SK-N-SH treated with all-trans-retinoic acid at 6 μM for 48 hours (cell line): ENCODE measurements around the gene GRIK4.
"Not testable (repeated sequence)": the region's sequence is repeated elsewhere in the genome, so short reads cannot be mapped to it uniquely, and the experiment has no call there.

Source experiments
- ATAC-seq: fragments of 200-7000 bp; cut with Tn5 transposase; 3 replicates; pipeline ENCODE4 v1.9.1; 2020; ENCODE audit warnings: mild to moderate bottlenecking, moderate library complexity
- ARNTL ChIP-seq: fragments of 450-650 bp; formaldehyde crosslinking; IDR thresholded peaks from 2 replicates; pipeline ENCODE4 v1.5.0; 2020; ENCODE audit warnings: low read depth, mild to moderate bottlenecking, moderate library complexity, borderline replicate concordance
- CSDC2 ChIP-seq: fragments of 250-450 bp; sonication (Bioruptor Pico); IDR thresholded peaks from 2 replicates; pipeline ENCODE4 v1.5.0; 2020; ENCODE audit warnings: mild to moderate bottlenecking, moderate library complexity
- GLIS3 ChIP-seq: fragments of 250-450 bp; sonication (Bioruptor Pico); IDR thresholded peaks from 2 replicates; pipeline ENCODE4 v1.5.0; 2020; ENCODE audit warnings: mild to moderate bottlenecking, moderate library complexity
- OSR1 ChIP-seq: fragments of 250-450 bp; sonication (Bioruptor Pico); IDR thresholded peaks from 2 replicates; pipeline ENCODE4 v1.8.0; 2022; ENCODE audit warnings: moderate library complexity, mild to moderate bottlenecking, inconsistent platforms
- PPARA ChIP-seq: fragments of 250-450 bp; sonication (Bioruptor Pico); IDR thresholded peaks from 2 replicates; pipeline ENCODE4 v1.5.0; 2020; ENCODE audit warnings: mild to moderate bottlenecking, borderline replicate concordance
- RARB ChIP-seq: fragments of 250-450 bp; sonication (Bioruptor Pico); IDR thresholded peaks from 2 replicates; pipeline ENCODE4 v1.8.0; 2021; ENCODE audit warnings: mild to moderate bottlenecking, moderate library complexity
- SNAI2 ChIP-seq: fragments of 250-450 bp; sonication (Bioruptor Pico); IDR thresholded peaks from 2 replicates; pipeline ENCODE4 v1.5.0; 2020; ENCODE audit warnings: mild to moderate bottlenecking, moderate library complexity
- TCF4 ChIP-seq: fragments of 250-450 bp; sonication (Bioruptor Pico); IDR thresholded peaks from 2 replicates; pipeline ENCODE4 v1.8.0; 2021; ENCODE audit warnings: mild to moderate bottlenecking, moderate library complexity, borderline replicate concordance
- TOX ChIP-seq: fragments of 250-450 bp; sonication (Bioruptor Pico); IDR thresholded peaks from 2 replicates; pipeline ENCODE4 v1.8.0; 2021; ENCODE audit warnings: mild to moderate bottlenecking, moderate library complexity, borderline replicate concordance
- ZC3H10 ChIP-seq: fragments of 250-450 bp; sonication (Bioruptor Pico); IDR thresholded peaks from 2 replicates; pipeline ENCODE4 v1.5.1; 2021; ENCODE audit warnings: mild to moderate bottlenecking, moderate library complexity
- ZFP3 ChIP-seq: fragments of 250-450 bp; sonication (Bioruptor Pico); IDR thresholded peaks from 2 replicates; pipeline ENCODE4 v1.5.0; 2020; ENCODE audit warnings: mild to moderate bottlenecking, moderate library complexity
- ZFP30 ChIP-seq: fragments of 450-650 bp; formaldehyde crosslinking; IDR thresholded peaks from 2 replicates; pipeline ENCODE4 v1.5.0; 2022; ENCODE audit warnings: mild to moderate bottlenecking, moderate library complexity
- ZNF70 ChIP-seq: fragments of 450-650 bp; formaldehyde crosslinking; IDR thresholded peaks from 2 replicates; pipeline ENCODE4 v1.5.0; 2020; ENCODE audit warnings: mild to moderate bottlenecking, moderate library complexity
- ZNF8 ChIP-seq: fragments of 450-650 bp; formaldehyde crosslinking; IDR thresholded peaks from 2 replicates; pipeline ENCODE4 v1.5.0; 2020; ENCODE audit warnings: mild to moderate bottlenecking, moderate library complexity
- TF ChIP-seq, protein P1 (sequence below): fragments of 250-450 bp; sonication (Bioruptor Pico); IDR thresholded peaks from 2 replicates; pipeline ENCODE4 v1.8.0; 2021; ENCODE audit warnings: low read depth, mild to moderate bottlenecking, moderate library complexity, borderline replicate concordance
- TF ChIP-seq, protein P2 (sequence below): fragments of 250-450 bp; sonication (Bioruptor Pico); IDR thresholded peaks from 2 replicates; pipeline ENCODE4 v1.5.1; 2020; ENCODE audit warnings: low read depth, mild to moderate bottlenecking, moderate library complexity
- TF ChIP-seq, protein P3 (sequence below): fragments of 250-450 bp; sonication (Bioruptor Pico); IDR thresholded peaks from 2 replicates; pipeline ENCODE4 v1.5.1; 2021; ENCODE audit warnings: mild to moderate bottlenecking, moderate library complexity
- TF ChIP-seq, protein P4 (sequence below): fragments of 250-450 bp; sonication (Bioruptor Pico); IDR thresholded peaks from 2 replicates; pipeline ENCODE4 v1.5.0; 2020; ENCODE audit warnings: mild to moderate bottlenecking, moderate library complexity

The GRIK4 gene

DNA sequence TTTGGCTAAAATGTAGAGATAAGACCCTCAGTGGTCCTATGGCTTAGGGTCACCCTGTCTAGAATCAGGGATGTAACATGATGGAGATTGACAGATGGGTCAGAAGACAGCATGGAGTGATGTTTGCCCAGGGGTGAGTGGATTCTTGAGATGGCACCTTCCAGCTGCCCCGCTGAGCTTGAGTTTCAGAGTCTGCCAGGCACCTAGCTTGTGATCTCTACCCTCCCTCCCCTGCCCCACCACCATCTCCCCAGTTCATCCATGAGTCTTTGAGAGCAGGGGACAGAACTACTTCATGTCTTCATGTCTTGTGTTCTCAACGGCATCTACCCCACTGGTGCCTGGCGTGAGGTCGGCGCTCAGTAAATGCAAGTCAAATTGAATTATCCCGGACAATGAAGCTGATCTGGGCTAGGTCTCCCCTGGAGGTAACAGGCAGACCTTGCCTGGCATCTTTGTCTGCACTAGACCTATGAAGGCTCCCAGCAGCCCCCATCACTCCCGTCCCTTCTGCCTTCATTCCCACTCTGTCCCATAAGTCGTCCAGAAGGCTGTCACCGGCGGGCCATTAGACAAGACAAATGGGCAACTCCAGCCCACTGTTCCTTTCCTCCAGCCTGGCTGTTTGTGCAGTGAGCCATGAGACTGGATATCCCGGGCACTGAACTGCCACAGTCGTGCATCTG is 273.2 kb downstream of the GRIK4 start:
- no peak; the same call in 2 of the 3 replicates for ATAC-seq
- TF ChIP-seq, protein P1, sequence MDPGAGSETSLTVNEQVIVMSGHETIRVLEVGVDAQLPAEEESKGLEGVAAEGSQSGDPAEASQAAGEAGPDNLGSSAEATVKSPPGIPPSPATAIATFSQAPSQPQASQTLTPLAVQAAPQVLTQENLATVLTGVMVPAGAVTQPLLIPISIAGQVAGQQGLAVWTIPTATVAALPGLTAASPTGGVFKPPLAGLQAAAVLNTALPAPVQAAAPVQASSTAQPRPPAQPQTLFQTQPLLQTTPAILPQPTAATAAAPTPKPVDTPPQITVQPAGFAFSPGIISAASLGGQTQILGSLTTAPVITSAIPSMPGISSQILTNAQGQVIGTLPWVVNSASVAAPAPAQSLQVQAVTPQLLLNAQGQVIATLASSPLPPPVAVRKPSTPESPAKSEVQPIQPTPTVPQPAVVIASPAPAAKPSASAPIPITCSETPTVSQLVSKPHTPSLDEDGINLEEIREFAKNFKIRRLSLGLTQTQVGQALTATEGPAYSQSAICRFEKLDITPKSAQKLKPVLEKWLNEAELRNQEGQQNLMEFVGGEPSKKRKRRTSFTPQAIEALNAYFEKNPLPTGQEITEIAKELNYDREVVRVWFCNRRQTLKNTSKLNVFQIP (CRISPR knock-in tag) = no peak
- TF ChIP-seq, protein P2, sequence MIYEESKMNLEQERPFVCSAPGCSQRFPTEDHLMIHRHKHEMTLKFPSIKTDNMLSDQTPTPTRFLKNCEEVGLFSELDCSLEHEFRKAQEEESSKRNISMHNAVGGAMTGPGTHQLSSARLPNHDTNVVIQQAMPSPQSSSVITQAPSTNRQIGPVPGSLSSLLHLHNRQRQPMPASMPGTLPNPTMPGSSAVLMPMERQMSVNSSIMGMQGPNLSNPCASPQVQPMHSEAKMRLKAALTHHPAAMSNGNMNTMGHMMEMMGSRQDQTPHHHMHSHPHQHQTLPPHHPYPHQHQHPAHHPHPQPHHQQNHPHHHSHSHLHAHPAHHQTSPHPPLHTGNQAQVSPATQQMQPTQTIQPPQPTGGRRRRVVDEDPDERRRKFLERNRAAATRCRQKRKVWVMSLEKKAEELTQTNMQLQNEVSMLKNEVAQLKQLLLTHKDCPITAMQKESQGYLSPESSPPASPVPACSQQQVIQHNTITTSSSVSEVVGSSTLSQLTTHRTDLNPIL (CRISPR knock-in tag) = no peak
- TF ChIP-seq CSDC2 = no peak
- TF ChIP-seq OSR1 = no peak
- no peak for TF ChIP-seq GLIS3 (CRISPR knock-in tag)
- TF ChIP-seq TOX (CRISPR knock-in tag) = no peak
- no peak for TF ChIP-seq RARB
- no peak for TF ChIP-seq ARNTL (CRISPR knock-in tag)
- TF ChIP-seq ZC3H10 (CRISPR knock-in tag) = no peak
- no peak for TF ChIP-seq ZFP3 (CRISPR knock-in tag)
- TF ChIP-seq ZNF70 (CRISPR knock-in tag) = no peak
- TF ChIP-seq, protein P3, sequence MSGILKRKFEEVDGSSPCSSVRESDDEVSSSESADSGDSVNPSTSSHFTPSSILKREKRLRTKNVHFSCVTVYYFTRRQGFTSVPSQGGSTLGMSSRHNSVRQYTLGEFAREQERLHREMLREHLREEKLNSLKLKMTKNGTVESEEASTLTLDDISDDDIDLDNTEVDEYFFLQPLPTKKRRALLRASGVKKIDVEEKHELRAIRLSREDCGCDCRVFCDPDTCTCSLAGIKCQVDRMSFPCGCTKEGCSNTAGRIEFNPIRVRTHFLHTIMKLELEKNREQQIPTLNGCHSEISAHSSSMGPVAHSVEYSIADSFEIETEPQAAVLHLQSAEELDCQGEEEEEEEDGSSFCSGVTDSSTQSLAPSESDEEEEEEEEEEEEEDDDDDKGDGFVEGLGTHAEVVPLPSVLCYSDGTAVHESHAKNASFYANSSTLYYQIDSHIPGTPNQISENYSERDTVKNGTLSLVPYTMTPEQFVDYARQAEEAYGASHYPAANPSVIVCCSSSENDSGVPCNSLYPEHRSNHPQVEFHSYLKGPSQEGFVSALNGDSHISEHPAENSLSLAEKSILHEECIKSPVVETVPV (CRISPR knock-in tag) = no peak

DNA sequence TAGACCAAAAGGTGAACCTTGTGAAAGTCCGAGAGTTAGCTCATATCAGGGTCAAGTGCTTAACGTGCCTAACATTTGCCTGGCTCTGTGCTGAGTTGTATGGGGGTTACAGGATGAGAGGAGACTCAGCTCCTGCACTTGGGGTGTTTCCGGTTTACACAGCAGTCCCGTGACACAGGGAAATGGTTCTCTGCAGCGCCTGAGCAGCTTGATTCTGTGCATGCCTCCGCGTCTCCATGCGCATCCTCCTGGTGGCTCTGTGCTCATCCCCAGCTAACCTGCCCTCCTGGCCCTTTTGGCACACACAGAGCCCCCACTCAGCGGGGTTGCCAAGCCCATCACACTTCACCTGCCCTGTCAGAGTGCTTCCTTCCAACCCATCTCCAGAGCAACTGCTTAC is 274.0 kb downstream of the GRIK4 start:
- no peak for ATAC-seq
- TF ChIP-seq ZFP30 (CRISPR knock-in tag) (no peak), GLIS3 (CRISPR knock-in tag) (no peak), TOX (CRISPR knock-in tag) (no peak), ZNF70 (CRISPR knock-in tag) (no peak), ZC3H10 (CRISPR knock-in tag) (no peak), ZNF8 (CRISPR knock-in tag) (no peak), ARNTL (CRISPR knock-in tag) (no peak), TCF4 (no peak), OSR1 (no peak), PPARA (CRISPR knock-in tag) (no peak), SNAI2 (no peak)
- TF ChIP-seq, protein P4, sequence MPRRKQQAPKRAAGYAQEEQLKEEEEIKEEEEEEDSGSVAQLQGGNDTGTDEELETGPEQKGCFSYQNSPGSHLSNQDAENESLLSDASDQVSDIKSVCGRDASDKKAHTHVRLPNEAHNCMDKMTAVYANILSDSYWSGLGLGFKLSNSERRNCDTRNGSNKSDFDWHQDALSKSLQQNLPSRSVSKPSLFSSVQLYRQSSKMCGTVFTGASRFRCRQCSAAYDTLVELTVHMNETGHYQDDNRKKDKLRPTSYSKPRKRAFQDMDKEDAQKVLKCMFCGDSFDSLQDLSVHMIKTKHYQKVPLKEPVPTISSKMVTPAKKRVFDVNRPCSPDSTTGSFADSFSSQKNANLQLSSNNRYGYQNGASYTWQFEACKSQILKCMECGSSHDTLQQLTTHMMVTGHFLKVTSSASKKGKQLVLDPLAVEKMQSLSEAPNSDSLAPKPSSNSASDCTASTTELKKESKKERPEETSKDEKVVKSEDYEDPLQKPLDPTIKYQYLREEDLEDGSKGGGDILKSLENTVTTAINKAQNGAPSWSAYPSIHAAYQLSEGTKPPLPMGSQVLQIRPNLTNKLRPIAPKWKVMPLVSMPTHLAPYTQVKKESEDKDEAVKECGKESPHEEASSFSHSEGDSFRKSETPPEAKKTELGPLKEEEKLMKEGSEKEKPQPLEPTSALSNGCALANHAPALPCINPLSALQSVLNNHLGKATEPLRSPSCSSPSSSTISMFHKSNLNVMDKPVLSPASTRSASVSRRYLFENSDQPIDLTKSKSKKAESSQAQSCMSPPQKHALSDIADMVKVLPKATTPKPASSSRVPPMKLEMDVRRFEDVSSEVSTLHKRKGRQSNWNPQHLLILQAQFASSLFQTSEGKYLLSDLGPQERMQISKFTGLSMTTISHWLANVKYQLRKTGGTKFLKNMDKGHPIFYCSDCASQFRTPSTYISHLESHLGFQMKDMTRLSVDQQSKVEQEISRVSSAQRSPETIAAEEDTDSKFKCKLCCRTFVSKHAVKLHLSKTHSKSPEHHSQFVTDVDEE (CRISPR knock-in tag) = no peak
- TF ChIP-seq, protein P1 (CRISPR knock-in tag) = no peak
- TF ChIP-seq, protein P2 (CRISPR knock-in tag) = no peak

DNA sequence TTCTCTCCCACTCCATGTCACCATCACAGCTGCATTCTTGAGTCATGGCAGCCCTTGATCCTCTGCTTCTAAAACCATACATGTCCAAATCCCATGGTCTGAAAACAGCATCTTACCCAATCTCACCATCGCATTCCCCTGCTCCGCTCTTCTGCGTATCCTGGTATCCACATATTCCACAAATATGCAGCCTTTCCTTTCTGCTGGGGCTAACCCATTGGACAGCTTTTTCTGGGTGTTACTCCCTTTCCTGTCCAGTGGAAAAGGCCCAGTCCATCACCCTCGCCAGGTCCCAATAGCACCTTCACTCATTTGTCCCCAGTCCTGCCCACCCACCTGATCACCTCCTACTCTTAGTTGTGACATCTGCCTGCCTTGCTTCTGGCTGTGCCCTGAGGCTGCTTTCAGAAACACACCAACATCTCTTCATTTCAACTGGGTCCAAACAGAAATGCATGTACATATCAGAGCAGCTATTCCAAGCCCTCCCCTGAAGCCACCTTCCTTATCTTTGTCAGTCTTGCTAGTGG is 274.7 kb downstream of the GRIK4 start:
- no peak for ATAC-seq
- TF ChIP-seq ZFP3 (CRISPR knock-in tag) = no peak
- TF ChIP-seq ZC3H10 (CRISPR knock-in tag) = no peak
- TF ChIP-seq GLIS3 (CRISPR knock-in tag) = no peak
- TF ChIP-seq, protein P3 (CRISPR knock-in tag) = no peak
- TF ChIP-seq, protein P4 (CRISPR knock-in tag) = no peak

DNA sequence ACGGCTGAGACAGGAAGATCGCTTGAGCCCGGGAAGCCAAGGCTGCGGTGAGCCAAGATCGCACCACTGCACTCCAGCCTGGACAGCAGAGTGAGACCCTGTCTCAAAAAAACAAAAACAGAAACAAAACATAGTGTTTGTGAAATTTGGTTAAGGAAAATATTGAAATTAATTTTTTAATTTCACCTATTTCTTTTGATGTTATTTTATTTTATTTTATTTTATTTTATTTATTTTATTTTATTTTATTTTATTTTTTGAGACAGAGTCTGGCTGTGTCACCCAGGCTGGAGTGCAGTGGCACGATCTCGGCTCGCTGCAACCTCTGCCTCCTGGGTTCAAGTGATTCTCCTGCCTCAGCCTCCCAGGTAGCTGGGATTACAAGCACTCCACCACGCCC is 275.7 kb downstream of the GRIK4 start:
- not testable (repeated sequence) for ATAC-seq
